ENCODE results near the gene TEKTIP1.

The TEKTIP1 gene

GRCh38 chr19:3549816-3550215 lies 10.8 kb downstream of the TEKTIP1 start:
- Histone ChIP-seq H3K9me3 (ENCODE audit: low read length) (no peaks in the 10 kb centered on the region), H3K4me1 (ENCODE audit: insufficient read depth, low read length, severe bottlenecking) (peaks cover 20% of the 10 kb centered on the region), H3K9me2 (ENCODE audit: low read depth, low read length) (no peaks in the 10 kb centered on the region), H3K27me3 (ENCODE audit: insufficient read depth, low read length) (no peaks in the 10 kb centered on the region), H3K4me3 (ENCODE audit: low read depth, low read length, poor library complexity, severe bottlenecking) (no peak overlapping the region), H3F3A (ENCODE audit: insufficient read depth, low read length) (no peaks in the 10 kb centered on the region), H3K4me2 (ENCODE audit: low read length) (no peak overlapping the region), H3K79me2 (ENCODE audit: insufficient read depth, low read length) (no peaks in the 10 kb centered on the region), H3K36me3 (ENCODE audit: insufficient read depth, low read length) (peaks cover 36% of the 10 kb centered on the region), H2AFZ (ENCODE audit: low read length) (no peak overlapping the region), H3K27ac (ENCODE audit: low read depth, low read length, poor library complexity, severe bottlenecking) (no peak overlapping the region), H4K20me1 (ENCODE audit: insufficient read depth, low read length) (no peaks in the 10 kb centered on the region), H3K9ac (ENCODE audit: low read length) (no peak overlapping the region)
- TF ChIP-seq EZH2 (IDR thresholded peaks at IDR 0.05; ENCODE audit: borderline replicate concordance, low read length) (no peak), CTCF (IDR thresholded peaks at IDR 0.05; ENCODE audit: low read length) (no peak)

GRCh38 chr19:3550947-3551791 lies 12.2 kb downstream of the TEKTIP1 start:
- Histone ChIP-seq H3K9me2 (ENCODE audit: low read depth, low read length) (no peaks in the 10 kb centered on the region), H3K4me2 (ENCODE audit: low read length) (no peak overlapping the region), H3K9me3 (ENCODE audit: low read length) (no peaks in the 10 kb centered on the region), H2AFZ (ENCODE audit: low read length) (no peak overlapping the region), H3K79me2 (ENCODE audit: insufficient read depth, low read length) (no peaks in the 10 kb centered on the region), H4K20me1 (ENCODE audit: insufficient read depth, low read length) (no peaks in the 10 kb centered on the region), H3K4me3 (ENCODE audit: low read depth, low read length, poor library complexity, severe bottlenecking) (no peak overlapping the region), H3F3A (ENCODE audit: insufficient read depth, low read length) (no peaks in the 10 kb centered on the region), H3K27me3 (ENCODE audit: insufficient read depth, low read length) (no peaks in the 10 kb centered on the region), H3K9ac (ENCODE audit: low read length) (no peak overlapping the region), H3K4me1 (ENCODE audit: insufficient read depth, low read length, severe bottlenecking) (peaks cover 30% of the 10 kb centered on the region), H3K36me3 (ENCODE audit: insufficient read depth, low read length) (peaks cover 28% of the 10 kb centered on the region), H3K27ac (ENCODE audit: low read depth, low read length, poor library complexity, severe bottlenecking) (no peak overlapping the region)
- TF ChIP-seq CTCF (IDR thresholded peaks at IDR 0.05; ENCODE audit: low read length) (no peak), EZH2 (IDR thresholded peaks at IDR 0.05; ENCODE audit: borderline replicate concordance, low read length) (no peak)

- TF ChIP-seq CTCF (IDR thresholded peaks at IDR 0.05; ENCODE audit: low read length) (no peak), EZH2 (IDR thresholded peaks at IDR 0.05; ENCODE audit: borderline replicate concordance, low read length) (no peak)
- no peaks in the 10 kb centered on the region for H3K9me2 ChIP-seq (ENCODE audit: low read depth, low read length)
- H3K4me2 ChIP-seq (ENCODE audit: low read length) = no peak overlapping the region
- peaks cover 35% of the 10 kb centered on the region for H3K4me1 ChIP-seq (ENCODE audit: insufficient read depth, low read length, severe bottlenecking)
- H3K27ac ChIP-seq (ENCODE audit: low read depth, low read length, poor library complexity, severe bottlenecking) = no peak overlapping the region
- H3K9me3 ChIP-seq (ENCODE audit: low read length) = no peaks in the 10 kb centered on the region
- no peaks in the 10 kb centered on the region for H3F3A ChIP-seq (ENCODE audit: insufficient read depth, low read length)
- no peak overlapping the region for H2AFZ ChIP-seq (ENCODE audit: low read length)
- H3K4me3 ChIP-seq (ENCODE audit: low read depth, low read length, poor library complexity, severe bottlenecking) = no peak overlapping the region
- no peaks in the 10 kb centered on the region for H4K20me1 ChIP-seq (ENCODE audit: insufficient read depth, low read length)
- H3K36me3 ChIP-seq (ENCODE audit: insufficient read depth, low read length) = peaks cover 28% of the 10 kb centered on the region
- H3K79me2 ChIP-seq (ENCODE audit: insufficient read depth, low read length) = no peaks in the 10 kb centered on the region
- H3K9ac ChIP-seq (ENCODE audit: low read length) = no peak overlapping the region
- no peaks in the 10 kb centered on the region for H3K27me3 ChIP-seq (ENCODE audit: insufficient read depth, low read length)
Measured at GRCh38 chr19:3551792-3552095, 12.8 kb downstream of the TEKTIP1 start.
